HUES48 (cell line): ENCODE data around the gene CCDC201.

Source experiments
- H3K27ac ChIP-seq: one replicate; pipeline ENCODE4 v1.7.0; 2013; ENCODE audit warnings: low read depth, low read length, inconsistent platforms
- H3K27me3 ChIP-seq: 2 replicates; pipeline ENCODE4 v1.6.1; 2013; ENCODE audit warnings: mild to moderate bottlenecking, low read length; ENCODE audit not compliant: control insufficient read depth, insufficient read depth
- H3K36me3 ChIP-seq: 2 replicates; pipeline ENCODE4 v1.6.1; 2013; ENCODE audit warnings: low read length; ENCODE audit not compliant: control insufficient read depth, insufficient read depth
- H3K4me1 ChIP-seq: 2 replicates; pipeline ENCODE4 v1.6.1; 2013; ENCODE audit warnings: mild to moderate bottlenecking, low read length; ENCODE audit not compliant: control insufficient read depth, insufficient read depth
- H3K4me3 ChIP-seq: 2 replicates; pipeline ENCODE4 v1.5.1; 2013; ENCODE audit warnings: mild to moderate bottlenecking, low read depth, low read length
- H3K9ac ChIP-seq: 2 replicates; pipeline ENCODE4 v1.6.1; 2013; ENCODE audit warnings: mild to moderate bottlenecking, low read depth, low read length, moderate library complexity
- H3K9me3 ChIP-seq: 2 replicates; pipeline ENCODE4 v1.6.1; 2013; ENCODE audit warnings: low read length; ENCODE audit not compliant: control insufficient read depth, insufficient read depth

Gene CCDC201

DNA sequence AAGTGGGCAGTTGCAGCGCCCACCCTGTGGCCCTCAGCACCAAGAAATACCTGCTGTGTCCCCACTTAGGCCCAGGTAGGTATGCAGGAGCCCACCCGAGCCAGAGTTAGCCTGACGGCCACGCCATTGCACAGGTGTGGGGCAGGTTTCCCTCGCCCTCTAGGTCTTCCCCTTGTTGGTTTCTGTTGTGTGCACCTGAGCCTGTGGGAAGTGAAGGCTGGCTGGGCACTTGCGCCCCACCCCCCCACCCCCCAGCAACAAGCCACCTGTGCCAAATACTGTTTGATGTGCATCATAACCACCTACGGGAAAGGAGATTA lies at the start of gene CCDC201:
CCDC201 (minus strand) TSS at position 48 of the 320 bp plus-strand sequence. CDS start 75 bp downstream, outside the sequence.
- Histone ChIP-seq H3K27ac (no peak within 1 kb of the TSS), H3K9ac (no peak within 1 kb of the TSS), H3K4me3 (no peak within 1 kb of the TSS), H3K27me3 (no peaks in the 10 kb centered on the region), H3K9me3 (peaks cover 8% of the 10 kb centered on the region), H3K4me1 (no peaks in the 10 kb centered on the region), H3K36me3 (no peaks in the 10 kb centered on the region)

DNA sequence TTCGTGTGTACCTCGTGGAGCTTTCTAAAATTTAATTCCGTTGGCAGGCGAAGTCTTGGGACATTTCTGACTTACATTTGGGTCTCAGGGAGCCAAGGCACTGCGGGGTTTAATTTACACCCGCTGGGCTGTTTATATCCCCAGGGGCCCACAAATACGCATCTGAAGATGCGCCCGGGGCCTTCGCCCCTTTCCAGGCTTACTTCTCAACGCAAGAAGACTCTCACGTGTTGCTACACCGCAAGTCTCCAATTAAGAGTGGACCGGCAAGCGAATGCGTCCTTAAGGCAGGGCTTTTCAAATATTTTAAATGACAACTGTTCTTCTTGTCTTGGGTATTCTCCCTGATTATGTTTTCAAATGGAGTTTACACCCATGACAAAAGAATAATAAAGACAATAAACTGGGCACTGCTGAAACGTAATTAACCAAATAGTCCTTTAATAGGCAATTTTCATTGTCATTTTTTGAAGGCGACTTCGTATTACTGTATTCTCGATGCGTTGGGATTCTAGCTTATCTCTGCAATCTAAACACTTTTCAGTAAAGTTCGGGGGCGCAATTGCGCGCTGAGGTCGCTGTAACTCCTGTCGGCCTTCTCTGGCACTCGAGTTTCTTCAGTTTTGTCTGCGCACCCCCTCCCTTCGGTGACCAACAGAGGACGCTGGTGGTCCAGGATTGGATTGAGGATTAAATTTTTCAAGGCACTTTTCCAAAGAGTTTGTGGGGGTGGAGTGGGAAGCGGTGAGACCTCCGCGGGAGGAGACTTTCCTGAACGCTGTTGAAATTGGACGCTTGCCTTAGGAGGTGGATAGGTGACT lies 49.0 kb upstream of the CCDC201 start:
- H3K4me1 ChIP-seq, result peaks cover 46% of the 10 kb centered on the region
- H3K27ac ChIP-seq, result no peak overlapping the region
- H3K9ac ChIP-seq, result no peak overlapping the region
- H3K36me3 ChIP-seq, result no peaks in the 10 kb centered on the region
- H3K9me3 ChIP-seq, result no peaks in the 10 kb centered on the region
- peak overlapping the region; percentile 77 for H3K4me3 ChIP-seq
- H3K27me3 ChIP-seq, result peaks cover 62% of the 10 kb centered on the region

DNA sequence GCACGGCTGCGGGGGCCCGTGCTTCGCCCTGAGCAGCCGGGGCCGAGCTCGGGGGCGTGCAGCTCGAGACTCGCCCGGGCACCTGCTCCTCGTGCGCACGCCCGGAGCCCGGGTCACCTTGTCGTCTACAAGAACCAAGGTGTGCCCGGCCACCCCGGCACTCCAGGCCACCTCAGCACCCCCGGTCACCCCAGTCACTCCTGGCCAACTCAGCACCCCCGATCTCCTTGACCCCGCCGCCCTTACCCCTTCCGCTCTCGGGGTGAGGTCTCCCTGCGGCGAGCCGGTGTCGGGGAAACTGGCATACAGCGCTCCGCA lies 48.5 kb upstream of the CCDC201 start:
- Histone ChIP-seq H3K27me3 (peaks cover 62% of the 10 kb centered on the region), H3K4me3 (peak overlapping the region; percentile 77), H3K27ac (no peak overlapping the region), H3K9ac (no peak overlapping the region), H3K36me3 (peaks cover 3% of the 10 kb centered on the region; the same call in 1 of the 2 replicates), H3K9me3 (no peaks in the 10 kb centered on the region), H3K4me1 (peaks cover 46% of the 10 kb centered on the region)

DNA sequence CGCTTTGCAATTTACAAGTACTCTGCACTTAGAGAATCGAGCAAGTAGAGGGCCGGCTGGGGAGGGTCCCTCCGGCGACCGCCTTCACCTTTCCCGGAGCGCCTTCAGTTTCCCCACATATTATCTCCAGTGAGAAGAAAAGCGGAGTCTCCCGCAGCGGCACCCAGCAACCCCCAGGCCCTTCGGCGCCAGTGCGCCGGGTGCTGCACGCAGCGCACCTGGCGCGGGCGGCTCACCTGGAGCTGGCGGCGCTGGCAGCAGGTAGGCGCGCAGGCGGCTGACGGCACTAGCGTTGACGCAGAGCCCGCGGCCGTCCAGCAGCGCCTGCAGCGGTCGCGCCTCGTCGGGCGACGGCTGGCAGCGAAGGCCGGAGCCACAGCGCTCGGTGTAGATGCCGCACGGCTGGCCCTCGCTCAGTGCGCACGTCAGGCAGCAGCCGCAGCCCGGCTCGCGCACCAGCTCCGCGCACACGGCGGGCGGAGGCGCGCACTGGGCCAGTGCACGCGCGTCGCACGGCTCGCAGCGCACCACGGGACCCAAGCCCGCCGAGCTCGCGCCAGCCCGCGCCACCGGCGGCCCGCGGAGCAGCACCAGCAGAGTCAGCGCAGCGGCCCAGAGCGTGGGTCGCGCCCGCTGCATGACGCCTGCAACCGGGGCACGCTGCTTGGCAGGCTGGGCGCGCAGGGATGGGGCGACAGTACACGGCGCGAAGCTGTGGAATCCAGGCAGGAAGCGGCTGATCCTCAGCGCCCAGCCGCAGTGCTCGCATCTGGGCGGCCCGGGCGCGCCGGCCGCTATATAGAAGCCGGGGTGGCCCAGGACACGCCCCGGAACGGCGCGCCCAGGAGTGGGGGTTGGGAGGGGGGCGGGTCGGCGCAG lies 47.9 kb upstream of the CCDC201 start, which contains the start of gene IGFBP3:
IGFBP3 (minus strand) TSS at position 771 of the 879 bp plus-strand sequence; CDS start at position 639, 132 bp downstream.
- Histone ChIP-seq H3K9ac (peak within 1 kb of the TSS; percentile 46; the same call in 1 of the 2 replicates), H3K27me3 (peaks cover 62% of the 10 kb centered on the region), H3K9me3 (no peaks in the 10 kb centered on the region), H3K4me1 (peaks cover 46% of the 10 kb centered on the region), H3K27ac (no peak within 1 kb of the TSS), H3K4me3 (peak within 1 kb of the TSS; percentile 77), H3K36me3 (peaks cover 8% of the 10 kb centered on the region)

GRCh38 chr7:45919993-45920459 lies 47.1 kb upstream of the CCDC201 start:
- no peaks in the 10 kb centered on the region for H3K9me3 ChIP-seq
- H3K4me3 ChIP-seq, result peak overlapping the region; percentile 77
- H3K36me3 ChIP-seq, result peaks cover 12% of the 10 kb centered on the region
- H3K27ac ChIP-seq, result no peak overlapping the region
- peaks cover 46% of the 10 kb centered on the region for H3K4me1 ChIP-seq
- H3K27me3 ChIP-seq, result peaks cover 61% of the 10 kb centered on the region
- no peak overlapping the region for H3K9ac ChIP-seq

- no peak overlapping the region for H3K27ac ChIP-seq
- peaks cover 55% of the 10 kb centered on the region for H3K27me3 ChIP-seq
- H3K9ac ChIP-seq, result no peak overlapping the region
- H3K4me3 ChIP-seq, result peak overlapping the region; percentile 77
- peaks cover 41% of the 10 kb centered on the region for H3K4me1 ChIP-seq
- H3K9me3 ChIP-seq, result no peaks in the 10 kb centered on the region
- peaks cover 20% of the 10 kb centered on the region for H3K36me3 ChIP-seq
Measured at GRCh38 chr7:45919231-45919784, 46.4 kb upstream of the CCDC201 start.

- no peak overlapping the region for H3K4me3 ChIP-seq
- peaks cover 21% of the 10 kb centered on the region for H3K36me3 ChIP-seq
- H3K9me3 ChIP-seq, result no peaks in the 10 kb centered on the region
- H3K27ac ChIP-seq, result no peak overlapping the region
- H3K4me1 ChIP-seq, result peaks cover 33% of the 10 kb centered on the region
- H3K27me3 ChIP-seq, result peaks cover 55% of the 10 kb centered on the region
- H3K9ac ChIP-seq, result no peak overlapping the region
Measured at GRCh38 chr7:45918556-45918955, 45.7 kb upstream of the CCDC201 start.

- Histone ChIP-seq H3K4me1 (peaks cover 25% of the 10 kb centered on the region), H3K36me3 (peaks cover 26% of the 10 kb centered on the region), H3K9ac (no peak overlapping the region), H3K27ac (no peak overlapping the region), H3K4me3 (peak overlapping the region; percentile 18; the same call in 1 of the 2 replicates), H3K9me3 (no peaks in the 10 kb centered on the region), H3K27me3 (peaks cover 50% of the 10 kb centered on the region)
Measured at GRCh38 chr7:45917658-45918057, 44.8 kb upstream of the CCDC201 start.

GRCh38 chr7:45917064-45917463 lies 44.2 kb upstream of the CCDC201 start:
- peaks cover 26% of the 10 kb centered on the region for H3K36me3 ChIP-seq
- peaks cover 44% of the 10 kb centered on the region for H3K27me3 ChIP-seq
- no peaks in the 10 kb centered on the region for H3K9me3 ChIP-seq
- H3K4me1 ChIP-seq, result peaks cover 21% of the 10 kb centered on the region
- no peak overlapping the region for H3K4me3 ChIP-seq
- no peak overlapping the region for H3K9ac ChIP-seq
- no peak overlapping the region for H3K27ac ChIP-seq

- Histone ChIP-seq H3K36me3 (peaks cover 26% of the 10 kb centered on the region), H3K4me1 (peaks cover 17% of the 10 kb centered on the region), H3K27ac (no peak overlapping the region), H3K9ac (no peak overlapping the region), H3K4me3 (no peak overlapping the region), H3K9me3 (no peaks in the 10 kb centered on the region), H3K27me3 (peaks cover 30% of the 10 kb centered on the region)
Measured at GRCh38 chr7:45915606-45916005, 42.7 kb upstream of the CCDC201 start.
